Lower leg skin (tissue), 4 donors: Measurements from ENCODE around the gene LRRC55. TPM values are rescaled to one million over a fixed set of nuclear protein-coding genes. Genes with fewer than 3 reads are reported as not detected.

ENCODE experiments used
- DNase-seq, 2 donors: peaks; one replicate each; pipeline ENCODE4 v3.0.0-alpha.2; 2019; ENCODE audit warnings: low spot score in 2 of 2
- H3K4me3 ChIP-seq: fragments of 200-600 bp; sonication (generic); 2 replicates; pipeline ENCODE4 v1.5.1; 2017; ENCODE audit warnings: mild to moderate bottlenecking, low read depth; ENCODE audit not compliant: poor library complexity, severe bottlenecking
- CTCF ChIP-seq, 3 donors: fragments of 450-650 bp; IDR thresholded peaks; one replicate each; pipeline ENCODE4 v1.5.1; 2016; ENCODE audit warnings: antibody characterized with exemption in 3 of 3, mild to moderate bottlenecking in 3 of 3, moderate library complexity in 2 of 3
- POLR2A ChIP-seq, 2 donors: fragments of 450-650 bp; IDR thresholded peaks; one replicate each; pipeline ENCODE4 v1.6.1; 2016 to 2017; ENCODE audit warnings: antibody characterized with exemption in 2 of 2, mild to moderate bottlenecking in 1 of 2, moderate library complexity in 1 of 2
- WGBS, 2 donors: methylation state at CpG; one replicate each; pipeline ENCODE4 v1.1.5; 2018; 5-methylcytosine and 5-hydroxymethylcytosine counted together
- intact Hi-C: fragments of 100-400 bp; cut with DNase I; formaldehyde crosslinking; loops from one replicate; pipeline ENCODE4 v1.15.0; 2023; ENCODE audit warnings: low total_unique reads
- total RNA-seq, 4 donors: library from RNA; depleted of rRNA; stranded (reverse); fragments of >200 nt; gene quantifications; one replicate each; pipeline ENCODE4 v1.1.0, GENCODE V29; 2016

LRRC55 gene
- total RNA-seq, 4 donors from 2014 or later = 0.08 to 0.15 TPM; not detected in 2

GRCh38 chr11:57231539-57232253, 49.9 kb downstream of the LRRC55 start:
- DNase-seq = no peak
- intact Hi-C loops = no loop called here
- no peak for TF ChIP-seq POLR2A (IDR thresholded peaks at IDR 0.05)
- no peak for TF ChIP-seq CTCF (IDR thresholded peaks at IDR 0.05)
- 52 to 58% methylated on average over 3 of the region's 3 CpGs for WGBS, 2 donors
- no peak overlapping the region for H3K4me3 ChIP-seq

GRCh38 chr11:57233702-57234101, 51.9 kb downstream of the LRRC55 start:
- intact Hi-C loops = no loop called here
- TF ChIP-seq POLR2A (IDR thresholded peaks at IDR 0.05) (no peak), CTCF (IDR thresholded peaks at IDR 0.05) (no peak)
- H3K4me3 ChIP-seq = no peak overlapping the region
- 68 to 70% methylated on average over 5 of the region's 5 CpGs for WGBS, 2 donors
- peak in 1 of 2 donors; percentile 52 for DNase-seq

- no peak for TF ChIP-seq POLR2A (IDR thresholded peaks at IDR 0.05)
- TF ChIP-seq CTCF (IDR thresholded peaks at IDR 0.05) = no peak
- H3K4me3 ChIP-seq = no peak overlapping the region
- 83 to 89% methylated on average over 35 to 36 of the region's 39 CpGs for WGBS, 2 donors
- DNase-seq = peak in 1 of 2 donors; percentile 76
- intact Hi-C loops = no loop called here
Measured at GRCh38 chr11:57235761-57236703, 54.3 kb downstream of the LRRC55 start.

- TF ChIP-seq CTCF (IDR thresholded peaks at IDR 0.05) (no peak), POLR2A (IDR thresholded peaks at IDR 0.05) (no peak)
- peak in 1 of 2 donors; percentile 62 for DNase-seq
- intact Hi-C loops = no loop called here
- no peak within 1 kb of the TSS for H3K4me3 ChIP-seq
- 25 to 37% methylated on average over 6 of the region's 6 CpGs for WGBS, 2 donors
Measured at GRCh38 chr11:57237204-57237681, 55.5 kb downstream of the LRRC55 start, which contains the start of gene APLNR. APLNR (minus strand) TSS chr11:57237250; CDS start chr11:57237004, 246 bp downstream.

GRCh38 chr11:57239348-57239747, 57.6 kb downstream of the LRRC55 start:
- WGBS, 2 donors = 82 to 90% methylated on average over 1 of the region's 1 CpG
- no peak for DNase-seq
- no peak overlapping the region for H3K4me3 ChIP-seq
- TF ChIP-seq CTCF (IDR thresholded peaks at IDR 0.05) (no peak), POLR2A (IDR thresholded peaks at IDR 0.05) (no peak)
- intact Hi-C loops = no loop called here
